ENCODE measurements around the gene GRB2.

DNA sequence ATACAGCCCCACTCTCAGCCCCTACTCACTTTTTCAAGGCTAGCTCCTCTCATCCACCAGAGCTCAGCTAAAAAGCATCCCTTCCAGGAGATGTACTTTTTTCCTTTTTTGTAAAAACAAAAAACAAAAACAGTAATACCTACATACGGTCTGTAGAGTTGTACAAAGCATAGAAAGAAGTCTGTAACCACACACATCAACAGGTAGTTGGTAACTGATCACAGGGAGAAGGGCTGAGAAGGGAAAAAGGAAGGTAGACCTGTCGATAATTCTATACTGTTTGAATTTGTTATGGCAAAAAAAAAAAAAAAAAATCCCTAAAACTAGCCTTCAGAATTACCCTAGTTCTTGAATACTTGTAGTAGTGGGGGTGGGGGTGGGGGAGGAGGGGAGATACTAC is 117.1 kb downstream of the GRB2 start:
- TF ChIP-seq ZNF274 (IDR thresholded peaks at IDR 0.05; ENCODE audit: low read depth, low read length) = no peak
- no peak for TF ChIP-seq YY1 (IDR thresholded peaks at IDR 0.05; ENCODE audit: insufficient read depth, insufficient read length)
- no peak for TF ChIP-seq SUZ12 (IDR thresholded peaks at IDR 0.05; ENCODE audit: extremely low read depth, insufficient read depth, insufficient read length)
